Neutrophil (primary cell): ENCODE measurements around the gene NCOA5.

Experiments
- H3K27ac ChIP-seq: fragments of 200-600 bp; sonication (generic); 2 replicates; pipeline ENCODE4 v1.5.1; 2016; ENCODE audit warnings: mild to moderate bottlenecking, moderate library complexity
- H3K27me3 ChIP-seq: fragments of 200-600 bp; sonication (generic); 2 replicates; pipeline ENCODE4 v1.6.0; 2016; ENCODE audit warnings: mild to moderate bottlenecking
- H3K36me3 ChIP-seq: fragments of 200-600 bp; sonication (generic); 2 replicates; pipeline ENCODE4 v1.5.1; 2017
- H3K4me1 ChIP-seq, 2 experiments: fragments of 200-600 bp in 1 of 2; sonication (generic) in 1 of 2; 1 replicate in 1 of 2; 2 replicates in 1 of 2; pipeline versions ENCODE4 v1.5.1 to v1.6.1; 2013 to 2016; ENCODE audit warnings: low read depth in 1 of 2, low read length in 1 of 2, mild to moderate bottlenecking in 1 of 2, moderate library complexity in 1 of 2; ENCODE audit not compliant: control insufficient read depth in 1 of 2, insufficient read depth in 1 of 2
- H3K4me3 ChIP-seq, 2 experiments: fragments of 200-600 bp in 1 of 2; sonication (generic) in 1 of 2; 1 replicate in 1 of 2; 2 replicates in 1 of 2; pipeline ENCODE4 v1.5.1; 2013 to 2016; ENCODE audit warnings: low read depth in 1 of 2, low read length in 1 of 2, mild to moderate bottlenecking in 1 of 2, moderate library complexity in 1 of 2
- H3K9me3 ChIP-seq: fragments of 200-600 bp; sonication (generic); 2 replicates; pipeline ENCODE4 v1.5.1; 2016
- TF ChIP-seq, protein P1 (sequence below): fragments of 200-600 bp; sonication (generic); IDR thresholded peaks from 2 replicates; pipeline ENCODE4 v1.5.1; 2016; ENCODE audit warnings: antibody characterized with exemption

The NCOA5 gene

DNA sequence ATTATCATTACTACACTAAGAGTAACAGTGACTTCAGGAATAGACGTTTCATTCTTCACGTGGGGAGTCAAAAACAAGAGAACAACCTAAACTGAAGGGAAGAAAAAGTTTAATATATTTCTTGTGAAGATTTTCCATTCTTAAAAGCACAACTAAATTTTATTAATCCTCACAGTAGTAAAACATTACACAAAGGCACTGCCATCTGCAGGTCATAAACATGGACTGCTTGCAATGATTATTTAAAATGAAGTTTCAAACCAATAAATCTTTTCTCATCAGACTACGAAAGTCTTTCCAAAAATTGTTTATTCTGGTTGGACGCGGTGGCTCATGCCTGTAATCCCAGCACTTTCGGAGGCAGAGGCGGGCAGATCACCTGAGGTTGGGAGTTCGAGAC, 2.6 kb downstream of the NCOA5 start:
- Histone ChIP-seq H3K9me3 (no peaks in the 10 kb centered on the region), H3K4me3 (no peak overlapping the region), H3K36me3 (no peaks in the 10 kb centered on the region), H3K27ac (no peak overlapping the region), H3K27me3 (no peaks in the 10 kb centered on the region), H3K4me1 (peaks cover 22 to 24% of the 10 kb centered on the region in 2 experiments)
- TF ChIP-seq, protein P1, sequence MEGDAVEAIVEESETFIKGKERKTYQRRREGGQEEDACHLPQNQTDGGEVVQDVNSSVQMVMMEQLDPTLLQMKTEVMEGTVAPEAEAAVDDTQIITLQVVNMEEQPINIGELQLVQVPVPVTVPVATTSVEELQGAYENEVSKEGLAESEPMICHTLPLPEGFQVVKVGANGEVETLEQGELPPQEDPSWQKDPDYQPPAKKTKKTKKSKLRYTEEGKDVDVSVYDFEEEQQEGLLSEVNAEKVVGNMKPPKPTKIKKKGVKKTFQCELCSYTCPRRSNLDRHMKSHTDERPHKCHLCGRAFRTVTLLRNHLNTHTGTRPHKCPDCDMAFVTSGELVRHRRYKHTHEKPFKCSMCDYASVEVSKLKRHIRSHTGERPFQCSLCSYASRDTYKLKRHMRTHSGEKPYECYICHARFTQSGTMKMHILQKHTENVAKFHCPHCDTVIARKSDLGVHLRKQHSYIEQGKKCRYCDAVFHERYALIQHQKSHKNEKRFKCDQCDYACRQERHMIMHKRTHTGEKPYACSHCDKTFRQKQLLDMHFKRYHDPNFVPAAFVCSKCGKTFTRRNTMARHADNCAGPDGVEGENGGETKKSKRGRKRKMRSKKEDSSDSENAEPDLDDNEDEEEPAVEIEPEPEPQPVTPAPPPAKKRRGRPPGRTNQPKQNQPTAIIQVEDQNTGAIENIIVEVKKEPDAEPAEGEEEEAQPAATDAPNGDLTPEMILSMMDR, result no peak

DNA sequence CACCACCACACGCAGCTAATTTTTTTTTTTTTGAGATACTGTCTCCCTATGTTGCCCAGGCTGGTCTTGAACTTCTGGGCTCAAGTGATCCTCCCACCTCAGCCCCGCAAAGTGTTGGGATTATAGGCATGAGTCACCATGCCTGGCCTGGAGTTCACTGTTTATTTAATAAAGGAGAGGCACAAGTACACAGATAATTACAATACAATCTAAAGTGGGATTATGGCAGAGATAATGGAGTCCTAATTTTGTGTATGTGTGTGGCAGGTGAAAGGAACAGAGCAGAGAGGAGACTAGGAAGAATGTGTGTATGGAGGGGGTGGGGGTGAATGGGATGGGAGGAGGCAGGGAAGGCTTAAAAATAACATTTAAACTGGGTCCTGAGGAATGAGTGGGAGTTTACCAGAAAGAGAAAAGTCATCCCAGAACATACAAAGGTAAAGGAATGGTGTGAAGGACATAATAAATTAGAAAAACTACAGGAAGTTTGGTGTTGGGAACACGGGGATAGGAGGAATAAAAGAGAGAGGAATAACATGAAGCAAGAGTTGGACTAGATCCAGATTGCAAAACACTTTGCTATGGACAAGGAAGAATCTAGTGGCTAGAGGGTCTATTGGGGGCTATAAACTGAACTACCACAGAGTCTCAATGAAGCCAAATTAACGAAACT, 4.4 kb downstream of the NCOA5 start:
- Histone ChIP-seq H3K36me3 (no peaks in the 10 kb centered on the region), H3K4me3 (no peak overlapping the region), H3K27me3 (no peaks in the 10 kb centered on the region), H3K9me3 (no peaks in the 10 kb centered on the region), H3K27ac (no peak overlapping the region), H3K4me1 (peaks cover 17 to 19% of the 10 kb centered on the region in 2 experiments)
- TF ChIP-seq, protein P1, result no peak

DNA sequence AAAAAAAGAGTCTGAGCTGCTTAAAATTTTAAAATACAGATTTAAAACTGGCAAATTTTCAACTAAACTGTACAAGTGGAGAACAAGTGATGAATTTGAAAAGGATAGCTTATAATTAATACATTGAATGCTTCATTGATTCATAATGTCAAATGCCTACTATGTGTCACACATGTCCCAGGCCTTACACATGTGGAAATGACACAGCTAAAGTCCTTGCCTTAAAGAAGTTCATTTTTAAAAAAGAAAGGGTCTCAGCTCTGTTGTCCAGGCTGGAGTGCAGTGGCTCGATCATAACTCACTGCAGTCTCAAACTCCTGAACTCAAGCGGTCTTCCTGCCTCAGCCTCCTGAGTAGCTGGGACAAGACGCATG, 5.0 kb downstream of the NCOA5 start:
- Histone ChIP-seq H3K9me3 (no peaks in the 10 kb centered on the region), H3K27ac (no peak overlapping the region), H3K27me3 (no peaks in the 10 kb centered on the region), H3K36me3 (no peaks in the 10 kb centered on the region), H3K4me3 (no peak overlapping the region), H3K4me1 (peaks cover 14 to 15% of the 10 kb centered on the region in 2 experiments)
- TF ChIP-seq, protein P1, result no peak

DNA sequence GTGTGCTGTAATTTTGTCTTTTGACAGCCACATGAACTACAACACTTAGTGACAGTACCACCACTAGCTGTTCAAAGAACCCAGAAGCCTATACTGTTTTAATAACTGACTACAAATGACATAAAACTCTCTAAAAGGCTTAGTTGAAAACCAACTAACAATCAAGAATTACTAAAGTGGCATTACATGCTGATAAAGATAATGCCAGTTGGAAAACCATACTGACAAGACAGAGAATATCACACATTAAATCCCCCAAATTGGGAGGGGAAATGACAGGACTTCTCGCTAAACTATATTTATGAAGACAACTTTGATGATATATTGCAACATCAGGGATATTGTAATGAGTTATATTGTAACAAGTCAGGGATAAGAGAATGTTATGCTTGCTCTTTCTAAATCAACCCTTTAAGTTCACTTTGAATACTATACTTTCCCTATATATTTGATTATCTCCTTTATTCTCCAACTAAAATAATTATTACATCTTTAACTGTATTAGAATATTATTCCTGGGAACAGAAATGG, 6.2 kb downstream of the NCOA5 start:
- TF ChIP-seq, protein P1, result no peak
- Histone ChIP-seq H3K4me1 (peaks cover 6 to 8% of the 10 kb centered on the region in 2 experiments), H3K9me3 (no peaks in the 10 kb centered on the region), H3K4me3 (no peak overlapping the region), H3K36me3 (peaks cover 10% of the 10 kb centered on the region), H3K27ac (no peak overlapping the region), H3K27me3 (no peaks in the 10 kb centered on the region)

DNA sequence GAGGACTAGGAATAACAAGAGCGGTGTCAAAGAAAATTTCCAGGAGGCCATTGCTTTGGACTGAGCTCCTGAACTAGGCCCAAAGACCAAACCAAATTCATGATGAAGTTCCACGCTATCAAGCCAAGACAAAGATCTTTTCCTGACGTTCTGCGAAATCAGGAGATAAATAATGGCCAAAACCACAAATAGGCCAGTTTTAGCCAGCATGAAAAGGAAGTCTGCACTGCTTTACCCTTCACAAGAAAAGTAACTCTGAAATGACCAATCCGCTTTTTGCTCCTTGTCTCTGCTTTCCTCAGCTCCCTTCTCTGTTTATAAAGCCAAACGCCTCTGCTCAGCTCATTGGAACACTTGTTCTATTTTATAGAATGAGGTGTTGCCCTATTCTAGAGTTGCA, 6.7 kb downstream of the NCOA5 start:
- H3K4me1 ChIP-seq, result peaks cover 1 to 3% of the 10 kb centered on the region in 2 experiments
- TF ChIP-seq, protein P1, result no peak
- H3K4me3 ChIP-seq, result no peak overlapping the region
- no peaks in the 10 kb centered on the region for H3K27me3 ChIP-seq
- no peaks in the 10 kb centered on the region for H3K9me3 ChIP-seq
- H3K36me3 ChIP-seq, result peaks cover 15% of the 10 kb centered on the region
- H3K27ac ChIP-seq, result no peak overlapping the region
